ENCODE measurements around the gene EMD.
"Not testable (repeated sequence)": the region's sequence is repeated elsewhere in the genome, so short reads cannot be mapped to it uniquely, and the experiment has no call there.

The EMD gene

DNA sequence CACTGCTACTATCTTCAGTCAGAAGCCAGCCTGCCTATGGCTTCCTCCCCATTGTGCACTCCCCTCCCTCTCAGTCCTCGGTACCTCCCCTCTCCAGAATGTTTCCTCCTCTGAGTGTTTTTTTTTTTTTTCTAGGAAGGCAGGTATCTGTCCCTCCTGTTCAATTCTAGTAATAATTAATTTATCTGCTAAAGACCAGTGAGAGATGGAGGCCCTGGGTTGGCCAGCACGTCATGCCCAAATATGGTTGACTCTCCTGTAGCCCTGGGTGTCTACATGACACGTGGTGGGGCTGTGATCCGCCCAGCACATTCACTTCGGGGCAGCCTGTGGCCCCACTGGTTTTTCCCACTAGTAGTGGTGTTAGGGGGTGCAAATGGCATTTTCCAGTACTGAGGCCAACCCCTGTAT is 6.5 kb upstream of the EMD start:
- no peak for DNase-seq

DNA sequence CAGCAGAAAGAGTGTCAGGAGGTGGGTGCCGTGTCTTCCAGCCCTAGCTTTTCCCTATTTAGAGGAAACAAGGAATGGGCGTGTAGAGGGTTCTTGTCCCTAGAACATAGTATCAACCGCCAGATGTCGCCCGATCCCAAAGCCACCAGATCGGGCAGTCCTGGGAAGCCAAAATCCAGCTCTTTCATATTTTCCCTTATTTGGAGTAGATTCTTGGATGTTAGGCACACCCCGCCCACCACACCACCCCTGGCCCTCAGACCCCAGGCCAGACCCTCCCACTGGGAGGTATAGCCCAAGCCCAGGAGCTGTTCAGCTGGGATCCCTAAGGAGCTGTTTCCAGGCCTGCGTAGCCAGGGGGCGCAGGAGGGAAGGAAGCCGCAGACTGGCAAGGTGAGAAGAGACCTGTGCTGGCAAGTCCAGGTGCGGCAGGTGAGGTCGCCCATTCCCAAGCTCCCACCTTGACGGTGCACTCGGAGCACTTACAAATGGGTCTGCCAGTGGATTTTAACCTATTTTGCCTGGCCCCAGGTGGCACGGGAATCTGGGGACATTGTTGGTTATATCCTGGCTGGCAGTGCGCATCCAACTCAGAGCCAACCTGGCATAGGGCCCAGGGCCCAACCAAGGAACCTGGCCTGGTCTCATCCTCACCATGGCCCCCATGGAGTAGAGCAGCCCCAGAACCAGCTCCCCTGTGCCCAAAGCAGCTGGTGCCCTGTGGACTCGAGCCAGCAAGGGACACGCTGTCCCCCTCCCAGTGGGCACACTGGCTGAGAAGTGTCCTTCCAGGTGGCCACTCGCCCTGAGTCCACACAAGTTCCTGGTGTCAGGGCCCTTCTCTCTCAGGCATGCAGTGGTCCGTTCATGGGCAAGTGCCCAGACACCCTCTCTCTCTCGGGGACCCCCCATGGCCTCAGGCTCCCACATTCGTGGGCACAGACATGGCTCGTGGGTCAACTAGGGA is 5.5 kb upstream of the EMD start:
- peak in 1 of 2 experiments; percentile 56 for DNase-seq

DNA sequence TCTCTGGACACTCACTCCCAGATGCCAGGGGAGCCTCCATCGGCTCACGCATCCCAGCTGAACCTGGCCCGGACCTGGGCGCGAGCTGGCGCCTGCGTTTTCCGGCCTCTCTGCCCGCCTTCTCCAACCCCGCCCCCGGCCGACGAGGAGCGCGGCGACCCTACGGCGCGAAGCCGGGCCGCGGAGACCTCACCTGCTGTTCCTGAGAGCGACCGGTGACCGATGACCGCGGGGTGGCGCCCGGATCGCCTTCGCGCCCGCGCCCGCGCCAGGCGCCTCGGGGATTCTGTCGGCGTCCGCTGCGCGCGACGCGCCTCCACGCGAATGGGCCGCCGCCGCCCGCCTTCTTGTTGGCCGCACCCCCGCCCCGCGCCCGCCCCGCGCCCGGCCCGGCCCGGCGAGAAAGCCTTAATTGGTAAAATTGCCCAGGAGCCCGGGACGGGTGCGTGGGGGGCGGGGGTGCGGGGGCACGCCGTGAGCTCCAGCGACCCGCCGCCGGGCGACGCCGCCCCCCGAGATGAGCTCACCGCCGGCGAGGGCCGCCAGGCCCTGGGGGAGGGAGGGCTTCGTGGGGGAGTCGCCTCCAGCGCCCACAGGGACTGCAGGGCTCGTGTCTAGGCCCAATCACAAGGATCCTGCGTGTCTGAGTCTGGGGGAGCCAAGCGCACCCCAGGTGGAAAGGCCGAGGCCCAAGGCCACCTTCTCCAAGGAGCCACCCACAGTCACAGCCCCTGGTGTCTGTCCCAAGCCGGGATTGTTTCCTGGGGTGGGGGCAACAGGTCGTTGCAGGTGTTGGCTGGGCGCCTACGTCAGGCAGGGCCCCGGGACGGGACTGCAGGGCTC is 4.6 kb upstream of the EMD start, which contains the start of gene FLNA:
FLNA (minus strand) TSS at position 322 of the 843 bp plus-strand sequence. CDS start 3,389 bp downstream, outside the sequence.
- peak in 1 of 2 experiments; percentile 34 for DNase-seq

DNA sequence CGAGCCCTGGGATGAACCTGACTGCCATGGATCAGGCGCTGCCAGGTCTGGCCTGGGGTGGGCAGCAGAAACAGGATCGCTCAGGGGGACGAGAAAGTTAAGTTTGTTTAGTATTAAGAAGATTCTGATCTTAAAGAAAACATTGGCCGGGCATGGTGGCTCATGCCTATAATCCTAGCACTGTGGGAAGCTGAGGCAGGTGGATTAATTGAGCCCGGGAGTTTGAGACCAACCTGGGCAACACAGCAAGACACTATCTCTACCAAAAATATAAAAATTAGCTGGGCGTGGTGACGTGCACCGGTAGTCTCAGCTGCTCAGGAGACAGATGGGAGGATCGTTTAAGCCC is 4.0 kb upstream of the EMD start:
- DNase-seq: no peak

DNA sequence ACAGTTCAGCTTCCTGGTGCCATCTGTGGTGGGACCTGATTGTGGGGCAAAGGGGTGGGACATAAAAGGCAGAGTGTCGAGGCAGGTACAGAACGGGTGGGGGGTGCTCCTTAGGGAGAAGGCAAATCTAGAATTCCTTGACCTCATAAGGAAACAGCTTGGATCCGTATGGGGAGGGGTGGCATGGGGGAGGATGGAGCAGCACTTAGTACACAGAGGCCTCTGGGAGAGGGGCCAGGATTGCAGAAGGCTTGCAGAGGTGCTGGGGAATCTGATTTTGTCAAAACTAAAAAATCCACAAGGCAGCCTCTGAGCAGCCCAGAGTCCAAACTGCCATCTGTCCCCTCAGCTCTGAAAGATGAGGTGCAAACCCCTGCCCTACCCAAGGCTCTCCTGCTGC is 2.3 kb upstream of the EMD start:
- no peak for DNase-seq

DNA sequence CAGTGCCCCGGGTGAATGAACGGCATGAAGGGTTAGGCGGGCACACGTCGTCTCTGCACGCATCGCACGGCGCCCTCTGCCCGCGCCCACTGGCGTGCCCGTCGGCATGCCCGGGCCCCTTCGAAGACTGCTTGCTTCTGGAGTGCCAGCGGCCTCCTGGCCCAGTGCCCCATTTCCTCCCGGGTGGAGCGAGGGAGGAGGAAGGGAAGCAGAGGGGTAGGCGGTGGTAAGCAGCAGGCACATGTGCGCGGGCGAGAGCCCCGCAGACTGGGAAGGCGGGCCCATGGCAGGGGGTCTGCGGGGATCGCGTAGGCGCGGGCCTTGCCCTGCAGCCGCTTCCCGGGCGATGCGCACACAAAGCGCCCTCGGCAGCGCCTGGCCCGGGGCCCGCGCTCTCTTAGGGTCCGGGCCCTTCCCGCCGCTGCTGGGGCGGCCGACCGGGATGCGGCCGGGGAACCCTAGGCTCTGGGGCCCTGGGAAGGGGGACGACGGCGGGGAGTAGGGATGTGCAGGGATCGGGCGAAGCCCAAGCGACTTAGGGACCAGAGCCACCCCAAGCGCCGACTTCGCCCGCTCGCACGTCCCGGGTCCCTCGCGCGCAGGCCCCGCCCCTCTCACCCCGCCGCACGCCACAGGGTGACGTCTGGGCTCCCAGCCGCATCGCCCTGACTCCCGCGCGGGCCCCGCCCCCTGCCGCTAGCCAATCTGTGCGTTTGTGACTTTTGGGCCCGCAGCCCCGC is 866 bp upstream of the EMD start:
- DNase-seq: no peak

DNA sequence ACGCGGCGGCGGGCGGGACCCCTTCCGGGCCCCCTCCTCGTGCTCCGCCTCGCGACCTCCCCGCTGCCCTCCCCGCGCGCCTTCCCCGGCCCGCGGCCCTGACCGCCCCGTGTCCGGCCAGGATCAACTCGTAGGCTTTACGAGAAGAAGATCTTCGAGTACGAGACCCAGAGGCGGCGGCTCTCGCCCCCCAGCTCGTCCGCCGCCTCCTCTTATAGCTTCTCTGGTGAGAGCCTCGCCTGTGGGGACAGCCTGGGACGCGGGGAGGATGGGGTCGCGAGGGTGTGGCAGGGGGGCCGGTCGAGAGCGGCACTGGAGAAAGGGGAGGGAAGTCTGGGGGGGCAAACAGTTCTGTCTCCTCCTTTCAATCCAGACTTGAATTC is 465 bp downstream of the EMD start:
- no peak for DNase-seq

DNA sequence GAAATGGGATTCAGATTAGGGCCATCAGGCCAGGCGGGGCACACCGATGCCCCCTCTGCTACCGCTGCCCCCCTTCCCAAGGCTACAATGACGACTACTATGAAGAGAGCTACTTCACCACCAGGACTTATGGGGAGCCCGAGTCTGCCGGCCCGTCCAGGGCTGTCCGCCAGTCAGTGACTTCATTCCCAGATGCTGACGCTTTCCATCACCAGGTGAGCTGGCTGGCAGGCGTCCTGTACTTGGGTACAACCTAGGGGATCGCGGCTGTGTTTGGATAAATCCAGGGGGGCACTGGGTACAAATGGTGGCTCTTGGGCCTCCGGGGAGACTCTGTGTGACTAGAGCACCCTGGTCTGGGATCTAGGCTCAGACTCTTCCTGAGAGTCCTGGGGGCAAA is 1.1 kb downstream of the EMD start:
- no peak for DNase-seq

DNA sequence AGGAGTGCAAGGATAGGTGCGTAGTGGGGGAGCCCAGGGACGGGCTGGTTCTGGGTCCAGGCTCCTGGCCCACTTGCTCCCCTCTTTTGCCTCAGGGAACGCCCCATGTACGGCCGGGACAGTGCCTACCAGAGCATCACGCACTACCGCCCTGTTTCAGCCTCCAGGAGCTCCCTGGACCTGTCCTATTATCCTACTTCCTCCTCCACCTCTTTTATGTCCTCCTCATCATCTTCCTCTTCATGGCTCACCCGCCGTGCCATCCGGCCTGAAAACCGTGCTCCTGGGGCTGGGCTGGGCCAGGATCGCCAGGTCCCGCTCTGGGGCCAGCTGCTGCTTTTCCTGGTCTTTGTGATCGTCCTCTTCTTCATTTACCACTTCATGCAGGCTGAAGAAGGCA is 1.7 kb downstream of the EMD start:
- DNase-seq: no peak

DNA sequence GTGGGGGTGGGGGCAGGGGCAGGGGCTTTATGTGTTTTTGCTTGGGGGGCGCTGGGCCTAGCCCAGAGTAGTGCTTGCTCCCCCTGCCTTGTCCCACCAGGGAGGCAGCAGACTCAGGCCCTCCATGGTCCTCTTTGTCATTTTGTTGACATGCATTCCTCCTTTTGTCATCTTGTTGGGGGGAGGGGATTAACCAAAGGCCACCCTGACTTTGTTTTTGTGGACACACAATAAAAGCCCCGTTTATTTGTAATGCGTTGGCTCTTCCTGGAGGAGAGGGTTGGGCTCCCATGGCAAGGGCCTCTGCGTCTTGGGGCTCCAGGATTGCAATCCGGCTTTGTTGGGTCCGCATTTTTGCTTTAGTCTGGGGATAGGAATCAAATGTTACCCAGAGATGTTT is 2.2 kb downstream of the EMD start:
- DNase-seq: no peak

DNA sequence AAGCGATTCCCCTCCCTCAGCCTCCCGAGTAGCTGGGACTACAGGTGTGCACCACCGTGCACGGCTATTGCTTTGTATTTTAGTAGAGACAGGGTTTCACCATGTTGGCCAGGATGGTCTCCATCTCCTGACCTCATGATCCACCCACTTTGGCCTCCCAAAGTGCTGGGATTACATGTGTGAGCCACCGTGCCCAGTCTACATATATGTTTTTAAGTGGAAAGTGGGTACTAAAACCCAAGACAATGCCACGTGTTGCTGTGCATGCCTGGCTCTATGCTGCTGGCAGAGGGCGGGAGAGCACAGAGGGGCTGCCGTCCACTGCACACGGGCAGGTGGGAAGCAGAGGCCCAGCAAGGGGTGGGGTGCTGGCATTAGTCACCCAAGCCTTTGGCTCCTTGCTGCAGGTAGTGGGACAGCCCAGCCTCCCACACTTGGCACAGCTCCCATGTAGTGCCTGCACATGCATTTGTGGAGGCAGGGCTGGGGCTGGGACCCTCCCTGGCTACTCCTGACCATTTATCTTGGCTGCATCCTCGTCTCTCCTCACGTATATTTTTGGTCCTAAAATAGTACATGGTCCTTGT is 3.5 kb downstream of the EMD start:
- no peak for DNase-seq

DNA sequence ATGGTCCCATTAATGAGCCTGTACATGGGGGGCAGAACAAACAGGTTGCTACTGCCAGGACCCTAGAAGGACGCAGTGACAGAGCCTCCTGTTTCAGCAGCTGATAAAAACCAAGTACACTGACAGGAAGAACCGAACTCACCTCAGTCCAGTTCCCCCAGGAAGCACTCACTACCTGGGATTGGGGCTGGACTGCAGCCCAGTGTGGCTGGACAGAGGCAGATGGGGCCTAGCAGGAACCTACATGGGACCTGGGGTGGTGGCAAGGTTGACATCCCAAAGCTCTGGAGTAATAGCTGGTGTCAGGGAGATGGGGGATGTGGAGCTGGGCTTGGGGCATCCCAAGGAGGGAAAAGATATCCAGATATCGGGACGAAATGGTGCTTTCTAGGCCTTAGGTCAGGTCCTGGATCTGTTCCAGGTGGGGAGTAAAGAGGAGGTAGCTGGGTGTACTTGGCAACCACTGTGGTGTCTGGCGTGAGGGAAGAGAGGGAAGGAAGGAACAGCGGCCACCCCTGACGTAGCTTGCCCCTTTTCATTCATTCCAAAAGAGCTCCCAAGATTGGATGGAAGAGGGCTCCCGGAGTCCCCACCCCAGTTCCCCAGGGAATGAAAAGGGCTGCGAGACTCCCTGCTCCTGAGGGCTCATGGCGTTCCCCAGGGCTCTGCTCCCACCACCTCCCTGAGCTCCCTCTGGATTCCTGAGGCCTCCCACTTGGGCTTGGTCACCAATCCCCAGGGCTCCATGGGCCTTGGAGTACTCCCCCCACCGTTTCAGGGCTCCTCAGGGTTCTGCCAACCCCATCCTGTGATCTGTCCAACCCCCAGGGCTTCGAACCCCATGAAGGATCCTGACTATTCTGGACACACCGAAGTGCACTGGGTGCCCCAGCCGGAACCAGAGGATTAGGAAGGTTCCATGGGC is 4.5 kb downstream of the EMD start:
- no peak for DNase-seq

DNA sequence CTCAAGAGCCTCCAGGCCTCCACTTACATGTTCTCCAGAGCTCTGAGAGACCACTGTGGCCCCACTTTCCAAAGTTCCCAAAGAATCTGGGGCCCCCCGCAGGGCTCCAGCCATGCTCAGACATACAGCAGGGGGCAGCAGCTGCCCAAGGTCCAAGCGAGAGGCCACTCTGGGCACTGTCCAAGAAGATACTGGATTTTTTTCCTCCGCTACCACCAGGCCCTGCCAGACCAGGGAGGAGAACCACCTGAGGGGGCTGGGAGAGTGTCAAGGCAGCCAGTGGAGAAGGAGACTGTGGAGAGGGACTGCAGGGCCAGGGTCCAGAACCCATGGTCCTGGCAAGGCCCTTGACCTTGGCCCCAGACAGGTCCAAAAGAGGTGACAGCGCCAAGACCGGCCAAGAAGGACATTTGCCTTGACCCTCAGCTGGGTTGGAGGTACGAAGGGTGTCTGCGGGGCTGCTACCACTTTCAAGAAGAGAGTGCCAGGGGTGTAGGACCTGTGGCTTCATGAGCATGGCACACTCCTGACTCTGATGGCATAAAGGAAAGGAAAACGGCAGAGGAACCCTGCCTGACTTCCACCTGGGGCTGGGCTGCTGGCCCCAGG is 5.3 kb downstream of the EMD start:
- DNase-seq: no peak

DNA sequence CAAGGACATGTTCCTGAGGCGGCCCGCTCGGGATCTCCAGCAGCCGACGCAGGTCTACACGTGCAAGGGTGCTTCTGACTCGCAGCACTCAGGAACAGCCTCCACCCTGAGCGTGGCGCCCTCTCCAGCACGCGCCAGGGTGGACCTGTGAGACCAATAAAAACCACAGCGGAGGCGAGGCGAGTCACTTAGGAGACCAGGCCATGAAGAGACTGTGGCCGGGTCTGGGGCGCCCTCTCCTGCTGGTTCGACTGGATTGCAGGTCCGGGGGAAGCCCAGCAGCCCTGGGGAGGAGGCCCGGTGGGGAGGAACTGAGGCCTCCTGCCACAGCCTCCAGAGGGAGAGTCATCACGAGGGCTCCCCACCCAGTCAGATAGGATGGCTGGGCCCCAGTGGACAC is 9.0 kb downstream of the EMD start:
- DNase-seq: not testable (repeated sequence)

DNA sequence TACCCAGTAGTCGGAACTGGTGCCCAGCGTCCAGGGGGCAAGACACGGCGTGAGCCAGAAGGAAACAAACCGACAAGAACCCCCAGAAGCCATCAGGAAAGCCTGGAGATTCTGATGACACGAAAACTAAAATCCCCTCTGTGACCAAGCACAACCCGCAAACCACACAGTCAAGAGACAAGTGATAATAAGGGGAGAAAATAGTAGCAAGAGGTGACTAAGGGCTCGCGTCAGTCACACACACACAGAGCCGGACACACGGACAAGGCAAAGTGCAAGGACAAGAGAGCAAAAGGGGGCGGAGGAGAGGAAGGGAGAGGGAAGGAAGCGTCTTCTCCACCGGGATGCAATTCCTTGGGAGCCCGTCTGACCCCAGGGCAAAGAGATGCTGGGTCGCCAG is 9.6 kb downstream of the EMD start:
- DNase-seq: not testable (repeated sequence)

DNA sequence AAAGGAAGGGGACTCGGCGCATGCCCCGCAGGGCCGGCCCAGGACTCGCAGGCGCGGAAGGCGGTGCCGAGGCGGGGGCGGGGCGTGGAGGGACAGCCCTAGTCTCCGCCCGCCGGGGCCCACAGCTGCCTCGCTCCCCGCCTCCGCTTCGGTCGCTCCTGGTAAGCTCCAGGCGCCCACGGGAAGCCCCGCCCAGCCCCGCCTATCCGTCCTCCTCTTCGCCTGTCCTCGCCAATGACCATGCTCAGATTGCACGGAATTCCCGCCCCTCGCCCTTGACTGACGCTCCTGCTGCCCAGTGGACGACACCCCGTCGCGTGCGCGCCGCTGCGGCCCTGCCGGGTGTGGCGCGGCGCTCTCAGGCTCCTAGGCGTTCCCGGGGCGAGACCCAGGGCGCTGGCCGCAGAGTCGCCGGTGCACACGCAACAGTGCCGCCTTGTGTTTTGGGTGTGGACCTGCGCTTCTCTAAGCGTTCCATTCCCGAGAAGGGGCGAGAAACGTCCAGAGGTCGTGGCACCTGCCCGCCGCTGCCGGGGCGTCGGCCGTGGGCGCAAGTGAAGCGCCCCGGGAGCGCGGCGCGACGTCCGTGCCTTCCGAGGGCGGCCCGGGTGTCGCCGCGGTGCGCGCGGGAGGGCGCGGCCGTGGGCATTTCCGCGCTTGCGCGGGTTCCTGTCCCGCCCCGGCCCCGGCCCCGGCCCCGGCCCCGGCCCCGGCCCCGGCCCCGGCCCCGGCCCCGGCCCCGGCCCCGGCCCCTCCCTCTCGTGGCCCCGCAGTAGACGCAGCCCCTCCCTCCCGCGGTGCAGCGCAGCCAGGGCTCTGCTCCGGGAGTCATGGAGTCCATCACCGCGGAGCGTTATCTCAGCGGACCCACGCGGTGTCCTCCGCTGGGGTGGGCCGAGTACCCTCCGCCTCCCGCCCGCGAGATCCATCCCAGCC is 11.0 kb downstream of the EMD start:
- DNase-seq: not testable (repeated sequence)

DNA sequence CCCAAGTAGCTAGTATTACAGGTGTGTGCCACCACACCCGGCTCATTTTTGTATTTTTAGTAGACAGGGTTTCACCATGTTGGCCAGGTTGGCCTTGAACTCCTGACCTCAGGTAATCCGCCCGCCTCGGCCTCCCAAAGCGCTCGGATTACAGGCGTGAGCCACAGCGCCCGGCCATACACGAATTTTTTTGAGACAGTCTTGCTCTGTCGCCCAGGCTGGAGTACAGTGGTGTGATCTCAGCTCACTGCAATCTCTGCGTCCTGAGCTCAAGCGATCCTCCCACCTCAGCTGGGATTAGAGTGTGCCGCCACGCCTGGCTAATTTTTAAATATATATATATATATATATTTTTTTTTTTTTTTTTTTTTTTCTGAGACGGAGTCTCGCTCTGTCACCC is 17.3 kb downstream of the EMD start:
- not testable (repeated sequence) for DNase-seq

DNA sequence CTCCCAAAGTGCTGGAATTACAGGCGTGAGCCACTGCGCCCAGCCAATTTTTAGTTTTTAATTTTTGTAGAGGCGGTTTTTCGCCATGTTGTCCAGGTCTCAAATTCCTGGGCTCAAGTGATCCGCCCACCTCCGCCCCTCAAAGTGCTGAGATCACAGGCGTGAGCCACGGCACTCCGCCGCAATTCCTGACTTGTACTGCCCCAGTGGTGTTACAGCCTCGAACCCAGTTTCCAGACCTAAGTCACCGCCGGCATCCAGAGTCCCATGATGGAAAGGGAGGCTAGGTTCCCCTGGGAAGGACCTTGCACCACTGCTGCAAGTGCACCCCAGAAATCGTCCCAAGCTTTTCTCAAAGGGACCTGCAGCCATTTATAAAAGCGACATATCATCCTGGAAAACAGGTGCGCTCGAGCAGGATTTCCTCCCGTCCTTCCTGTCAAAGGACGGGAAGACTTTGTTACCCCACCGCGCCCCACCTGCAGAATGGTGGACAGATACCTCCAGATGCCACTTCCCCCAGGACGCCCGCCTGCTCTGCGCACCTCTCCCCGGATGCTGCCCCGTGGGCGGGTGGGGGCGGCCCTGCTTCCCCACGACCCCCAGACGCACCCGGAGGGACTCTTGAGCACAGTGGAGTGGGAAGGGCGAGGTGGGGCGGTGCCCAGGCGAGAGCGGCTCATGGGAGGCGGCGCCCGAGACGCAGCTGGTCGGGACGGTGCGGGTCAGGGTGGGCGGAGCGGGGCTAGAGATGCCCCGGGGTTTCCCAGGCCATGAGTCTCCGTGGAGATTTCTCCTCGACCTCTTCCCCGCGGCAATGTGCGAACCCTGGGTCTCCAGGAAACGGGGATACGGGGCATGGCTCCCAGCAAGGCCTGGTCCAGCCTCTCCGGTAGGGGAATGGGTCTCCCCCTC is 18.1 kb downstream of the EMD start:
- DNase-seq: peak; percentile 46 to 64

Data from SHP77 (cell line).